ENCODE data around the gene DAPK1.

DNA sequence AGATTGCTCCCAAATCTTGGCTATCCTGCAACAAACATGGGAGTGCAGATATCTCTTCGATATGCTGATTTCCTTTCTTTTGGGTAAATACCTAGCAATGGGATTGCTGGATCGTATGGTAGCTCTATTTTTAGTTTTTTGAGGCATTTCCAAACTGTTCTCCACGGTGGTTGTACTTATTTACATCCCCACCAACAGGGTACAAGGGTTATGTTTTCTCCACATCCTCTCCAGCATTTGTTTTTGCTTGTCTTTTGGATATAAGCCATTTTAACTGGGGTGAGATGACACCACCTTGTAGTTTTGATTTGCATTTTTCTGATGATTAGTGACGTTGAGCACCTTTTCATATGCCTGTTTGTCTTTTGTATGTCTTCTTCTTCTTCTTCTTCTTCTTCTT is 248.5 kb downstream of the DAPK1 start:
- TF ChIP-seq, protein P1, sequence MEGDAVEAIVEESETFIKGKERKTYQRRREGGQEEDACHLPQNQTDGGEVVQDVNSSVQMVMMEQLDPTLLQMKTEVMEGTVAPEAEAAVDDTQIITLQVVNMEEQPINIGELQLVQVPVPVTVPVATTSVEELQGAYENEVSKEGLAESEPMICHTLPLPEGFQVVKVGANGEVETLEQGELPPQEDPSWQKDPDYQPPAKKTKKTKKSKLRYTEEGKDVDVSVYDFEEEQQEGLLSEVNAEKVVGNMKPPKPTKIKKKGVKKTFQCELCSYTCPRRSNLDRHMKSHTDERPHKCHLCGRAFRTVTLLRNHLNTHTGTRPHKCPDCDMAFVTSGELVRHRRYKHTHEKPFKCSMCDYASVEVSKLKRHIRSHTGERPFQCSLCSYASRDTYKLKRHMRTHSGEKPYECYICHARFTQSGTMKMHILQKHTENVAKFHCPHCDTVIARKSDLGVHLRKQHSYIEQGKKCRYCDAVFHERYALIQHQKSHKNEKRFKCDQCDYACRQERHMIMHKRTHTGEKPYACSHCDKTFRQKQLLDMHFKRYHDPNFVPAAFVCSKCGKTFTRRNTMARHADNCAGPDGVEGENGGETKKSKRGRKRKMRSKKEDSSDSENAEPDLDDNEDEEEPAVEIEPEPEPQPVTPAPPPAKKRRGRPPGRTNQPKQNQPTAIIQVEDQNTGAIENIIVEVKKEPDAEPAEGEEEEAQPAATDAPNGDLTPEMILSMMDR (IDR thresholded peaks at IDR 0.05; ENCODE audit: extremely low read depth in 1 of 2, insufficient read depth in 1 of 2, low read depth in 1 of 2, low read length in 2 of 2), result no peak
- no peak for TF ChIP-seq POLR2A (IDR thresholded peaks at IDR 0.05; ENCODE audit: low read depth, low read length)
- TF ChIP-seq POLR2AphosphoS5 (IDR thresholded peaks at IDR 0.05; ENCODE audit: insufficient read depth, low read depth, low read length), result no peak
- TF ChIP-seq, protein P2, sequence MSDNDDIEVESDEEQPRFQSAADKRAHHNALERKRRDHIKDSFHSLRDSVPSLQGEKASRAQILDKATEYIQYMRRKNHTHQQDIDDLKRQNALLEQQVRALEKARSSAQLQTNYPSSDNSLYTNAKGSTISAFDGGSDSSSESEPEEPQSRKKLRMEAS (IDR thresholded peaks at IDR 0.05; ENCODE audit: insufficient read depth, insufficient read length), result no peak
- no peak for TF ChIP-seq GATA2 (IDR thresholded peaks at IDR 0.05; ENCODE audit: insufficient read depth, insufficient read length, low read depth, low read length)
